Measurements from ENCODE around the gene PSEN1. TPM values are rescaled to one million over a fixed set of nuclear protein-coding genes. Genes with fewer than 3 reads are reported as not detected.

PSEN1 gene
- 10 to 100 TPM; 53.4 to 56.9 (median 55.7) TPM for total RNA-seq

DNA sequence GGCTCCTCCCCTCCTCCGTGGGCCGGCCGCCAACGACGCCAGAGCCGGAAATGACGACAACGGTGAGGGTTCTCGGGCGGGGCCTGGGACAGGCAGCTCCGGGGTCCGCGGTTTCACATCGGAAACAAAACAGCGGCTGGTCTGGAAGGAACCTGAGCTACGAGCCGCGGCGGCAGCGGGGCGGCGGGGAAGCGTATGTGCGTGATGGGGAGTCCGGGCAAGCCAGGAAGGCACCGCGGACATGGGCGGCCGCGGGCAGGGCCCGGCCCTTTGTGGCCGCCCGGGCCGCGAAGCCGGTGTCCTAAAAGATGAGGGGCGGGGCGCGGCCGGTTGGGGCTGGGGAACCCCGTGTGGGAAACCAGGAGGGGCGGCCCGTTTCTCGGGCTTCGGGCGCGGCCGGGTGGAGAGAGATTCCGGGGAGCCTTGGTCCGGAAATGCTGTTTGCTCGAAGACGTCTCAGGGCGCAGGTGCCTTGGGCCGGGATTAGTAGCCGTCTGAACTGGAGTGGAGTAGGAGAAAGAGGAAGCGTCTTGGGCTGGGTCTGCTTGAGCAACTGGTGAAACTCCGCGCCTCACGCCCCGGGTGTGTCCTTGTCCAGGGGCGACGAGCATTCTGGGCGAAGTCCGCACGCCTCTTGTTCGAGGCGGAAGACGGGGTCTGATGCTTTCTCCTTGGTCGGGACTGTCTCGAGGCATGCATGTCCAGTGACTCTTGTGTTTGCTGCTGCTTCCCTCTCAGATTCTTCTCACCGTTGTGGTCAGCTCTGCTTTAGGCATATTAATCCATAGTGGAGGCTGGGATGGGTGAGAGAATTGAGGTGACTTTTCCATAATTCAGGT is at the start of gene PSEN1:
PSEN1 (plus strand) TSS at position 121 of the 839 bp plus-strand sequence. CDS start 11,513 bp downstream, outside the sequence.
- no peak for TF ChIP-seq CTCF (IDR thresholded peaks at IDR 0.05)
- ATAC-seq (ENCODE audit: low FRiP score), result peak; percentile 97
- DNase-seq (ENCODE audit: low spot score), result peak; percentile 96

GRCh38 chr14:73091044-73091443 is 45.3 kb upstream of the PSEN1 start:
- ATAC-seq (ENCODE audit: low FRiP score), result no peak
- TF ChIP-seq CTCF (IDR thresholded peaks at IDR 0.05), result no peak
- DNase-seq (ENCODE audit: low spot score), result no peak

GRCh38 chr14:73097421-73097820 is 38.9 kb upstream of the PSEN1 start:
- TF ChIP-seq CTCF (IDR thresholded peaks at IDR 0.05), result no peak
- no peak for DNase-seq (ENCODE audit: low spot score)
- ATAC-seq (ENCODE audit: low FRiP score), result no peak

DNA sequence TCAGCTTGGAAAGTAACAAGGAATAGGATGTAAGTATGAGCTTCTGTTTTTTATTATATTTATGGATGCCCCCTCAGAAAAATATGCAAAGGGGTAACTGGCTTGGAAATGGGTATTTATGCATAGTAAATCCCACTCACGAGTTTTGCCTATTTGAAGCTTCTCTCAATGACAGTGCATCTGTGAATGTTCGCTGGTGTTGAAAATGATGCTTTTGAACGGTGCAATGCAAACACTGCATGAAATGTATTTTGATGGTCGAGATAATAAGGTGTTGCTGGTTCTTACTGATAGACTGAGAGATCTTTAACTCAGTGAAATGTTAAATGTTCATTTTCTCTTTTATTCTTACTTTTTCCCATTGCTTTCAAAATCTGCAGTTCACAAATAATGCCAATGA is 36.0 kb upstream of the PSEN1 start:
- TF ChIP-seq CTCF (IDR thresholded peaks at IDR 0.05), result no peak
- DNase-seq (ENCODE audit: low spot score), result no peak
- ATAC-seq (ENCODE audit: low FRiP score), result no peak

DNA sequence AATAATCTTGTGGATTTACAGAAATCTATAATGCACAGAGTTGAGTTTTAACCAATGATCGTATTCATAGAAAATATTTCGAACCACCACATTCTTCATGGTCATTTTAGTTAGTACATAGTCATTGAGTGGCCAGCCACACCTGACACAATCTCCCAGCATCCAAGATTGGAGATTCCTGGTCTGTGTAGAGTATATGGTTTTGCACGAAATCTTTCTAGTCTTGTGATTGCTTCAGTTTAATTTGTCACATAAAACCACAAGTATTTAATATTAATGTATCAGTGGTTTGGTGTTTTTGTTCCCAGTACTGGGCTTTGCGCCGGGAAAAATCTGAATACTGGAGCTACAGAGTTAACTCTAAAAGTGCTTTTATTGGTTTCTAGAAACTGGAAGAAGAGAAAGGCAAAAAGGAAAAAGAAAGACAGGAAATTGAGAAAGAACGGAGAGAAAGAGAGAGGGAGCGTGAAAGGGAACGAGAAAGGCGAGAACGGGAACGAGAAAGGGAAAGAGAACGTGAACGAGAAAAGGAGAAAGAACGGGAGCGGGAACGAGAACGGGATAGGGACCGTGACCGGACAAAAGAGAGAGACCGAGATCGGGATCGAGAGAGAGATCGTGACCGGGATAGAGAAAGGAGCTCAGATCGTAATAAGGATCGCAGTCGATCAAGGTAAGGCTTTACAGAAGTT is 33.4 kb upstream of the PSEN1 start:
- DNase-seq (ENCODE audit: low spot score), result no peak
- TF ChIP-seq CTCF (IDR thresholded peaks at IDR 0.05), result no peak
- no peak for ATAC-seq (ENCODE audit: low FRiP score)

DNA sequence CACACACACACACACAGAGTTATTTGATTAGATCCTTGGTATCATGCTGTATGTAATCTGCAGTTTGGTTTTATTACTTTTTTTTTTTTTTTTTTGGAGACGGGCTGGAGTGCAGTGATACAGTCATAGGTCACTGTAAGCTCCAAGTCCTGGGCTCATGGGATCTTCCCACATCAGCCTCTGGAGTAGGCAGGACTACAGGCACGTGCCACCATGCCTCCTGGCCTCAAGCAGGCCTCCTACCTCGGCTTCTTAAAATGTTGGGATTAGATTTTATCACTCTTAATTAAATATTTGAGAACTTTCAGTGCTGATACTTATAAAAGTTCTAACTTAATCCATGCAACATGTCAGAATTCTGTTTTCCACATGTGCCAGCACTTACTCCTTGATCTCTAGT is 31.3 kb upstream of the PSEN1 start:
- no peak for TF ChIP-seq CTCF (IDR thresholded peaks at IDR 0.05)
- no peak for ATAC-seq (ENCODE audit: low FRiP score)
- no peak for DNase-seq (ENCODE audit: low spot score)
